HepG2 (cell line): ENCODE results near the gene MRFAP1L1. TPM values are rescaled to one million over a fixed set of nuclear protein-coding genes. Genes with fewer than 3 reads are reported as not detected.

Experiments used
- ATAC-seq: fragments of 200-7000 bp; cut with Tn5 transposase; 3 replicates; pipeline ENCODE4 v1.9.1; 2020; ENCODE audit warnings: mild to moderate bottlenecking, moderate library complexity
- BruUV-seq: library from RNA; stranded (reverse); fragments of 400-500 nt; replicated peaks from 2 replicates; lab custom pipeline; 2021; lab: Mats Ljungman, UMichigan
- CTCF ChIA-PET: fragments of 300-600 bp; formaldehyde crosslinking; extraction: SDS; loops from one replicate; lab custom pipeline; 2021; ENCODE audit warnings: low total read pairs, inconsistent platforms, low intra/inter-chr PET ratio; lab: Yijun Ruan, JAX
- POLR2A ChIA-PET: fragments of 350-600 bp; sonication (Branson Sonifier 250); formaldehyde crosslinking; loops from one replicate; lab custom pipeline; 2020; ENCODE audit warnings: antibody characterized with exemption, inconsistent platforms; lab: Yijun Ruan, JAX
- DNase-seq: peaks from one replicate; pipeline ENCODE4 v3.0.0-alpha.2; 2015; ENCODE audit warnings: low spot score
- FAIRE-seq: peaks from 3 replicates; lab custom pipeline; 2011; peaks lifted over from hg19 to GRCh38; lab: Jason Lieb, UNC
- H2AFZ ChIP-seq: one replicate; pipeline ENCODE4 v1.6.1; 2011; ENCODE audit warnings: low read length, inconsistent platforms
- H3K27ac ChIP-seq: fragments of 300-600 bp; 3 replicates; pipeline ENCODE4 v1.8.0; 2011; ENCODE audit warnings: mixed run types, mild to moderate bottlenecking, mixed read lengths, low read length, inconsistent platforms; ENCODE audit not compliant: insufficient read depth; ENCODE audit errors: extremely low read length
- H3K27me3 ChIP-seq, 2 experiments: fragments of 200-600 bp in 1 of 2; 2 replicates in 1 of 2; 3 replicates in 1 of 2; pipeline versions ENCODE4 v1.6.0 to v1.8.0; 2011; ENCODE audit warnings: low read length in 2 of 2, mild to moderate bottlenecking in 2 of 2, moderate library complexity in 2 of 2, inconsistent platforms in 1 of 2; ENCODE audit not compliant: insufficient read depth in 2 of 2, control insufficient read depth in 1 of 2
- H3K36me3 ChIP-seq, 2 experiments: fragments of 200-600 bp in 1 of 2; replicated peaks in 1 of 2; 2 replicates in 1 of 2; 3 replicates in 1 of 2; pipeline versions ENCODE4 v1.5.1 to v1.8.0; 2011; ENCODE audit warnings: low read length in 2 of 2, inconsistent platforms in 1 of 2; ENCODE audit not compliant: insufficient read depth in 2 of 2, control insufficient read depth in 1 of 2
- H3K4me1 ChIP-seq: 2 replicates; pipeline ENCODE4 v1.5.1; 2012; ENCODE audit warnings: low read length, inconsistent platforms; ENCODE audit not compliant: insufficient read depth
- H3K4me2 ChIP-seq: 2 replicates; pipeline ENCODE4 v1.6.0; 2011; ENCODE audit warnings: low read depth, low read length, inconsistent platforms
- H3K4me3 ChIP-seq, 3 experiments: fragments of 200-600 bp in 1 of 3; sonication (generic), shearing (Covaris generic) in 1 of 3; replicated peaks in 1 of 3; 2 replicates each; pipeline ENCODE4 v1.5.1; 2011 to 2016; ENCODE audit warnings: low read length in 3 of 3, inconsistent platforms in 2 of 3, low read depth in 2 of 3, mild to moderate bottlenecking in 2 of 3, control low read depth in 1 of 3, mixed read lengths in 1 of 3; ENCODE audit not compliant: insufficient read depth in 1 of 3
- H3K79me2 ChIP-seq: one replicate; pipeline ENCODE4 v1.6.1; 2011; ENCODE audit warnings: low read length, inconsistent platforms; ENCODE audit not compliant: insufficient read depth
- H3K9ac ChIP-seq: 2 replicates; pipeline ENCODE4 v1.6.0; 2011; ENCODE audit warnings: mild to moderate bottlenecking, low read depth, low read length, inconsistent platforms; ENCODE audit not compliant: insufficient read depth
- H3K9me3 ChIP-seq: 2 replicates; pipeline ENCODE4 v1.5.1; 2012; ENCODE audit warnings: mild to moderate bottlenecking, low read length
- H4K20me1 ChIP-seq: 2 replicates; pipeline ENCODE4 v1.6.0; 2011; ENCODE audit warnings: inconsistent platforms, mild to moderate bottlenecking, low read length, moderate library complexity; ENCODE audit not compliant: insufficient read depth
- CREB1 ChIP-seq, 2 experiments: fragments of 450-650 bp in 1 of 2; IDR thresholded peaks; 2 replicates each; pipeline ENCODE4 v1.6.1; 2016 to 2017; ENCODE audit warnings: control low read depth in 1 of 2, mild to moderate bottlenecking in 1 of 2, missing compliant biosample characterization in 1 of 2, missing genetic modification characterization in 1 of 2
- HBP1 ChIP-seq: IDR thresholded peaks from 2 replicates; pipeline ENCODE4 v1.6.1; 2016; ENCODE audit warnings: low read depth, control low read depth
- HDAC2 ChIP-seq: sonication (generic); formaldehyde crosslinking; IDR thresholded peaks from 2 replicates; pipeline ENCODE4 v1.4.0; 2020; ENCODE audit warnings: missing genetic modification reagents
- HNRNPLL ChIP-seq: fragments of 200-400 bp; formaldehyde crosslinking; IDR thresholded peaks from 2 replicates; pipeline ENCODE4 v1.6.1; 2017; ENCODE audit warnings: mild to moderate bottlenecking, low read depth, low read length; ENCODE audit not compliant: poor library complexity, severe bottlenecking
- IRF1 ChIP-seq: sonication (generic); formaldehyde crosslinking; IDR thresholded peaks from 2 replicates; pipeline ENCODE4 v1.4.0; 2020; ENCODE audit warnings: low read depth, mild to moderate bottlenecking, missing genetic modification reagents
- LCORL ChIP-seq, 2 experiments: fragments of 450-650 bp in 1 of 2; sonication (generic) in 1 of 2; formaldehyde crosslinking in 1 of 2; IDR thresholded peaks; 2 replicates each; pipeline versions ENCODE4 v1.5.0 to v1.6.1; 2017 to 2020; ENCODE audit warnings: antibody characterized with exemption in 1 of 2, missing genetic modification reagents in 1 of 2
- MATR3 ChIP-seq: sonication (generic); formaldehyde crosslinking; IDR thresholded peaks from 2 replicates; pipeline ENCODE4 v1.4.0; 2020; ENCODE audit warnings: missing genetic modification reagents
- MLX ChIP-seq: IDR thresholded peaks from 2 replicates; pipeline ENCODE4 v1.6.1; 2016
- MTERF4 ChIP-seq: sonication (generic); formaldehyde crosslinking; IDR thresholded peaks from 2 replicates; pipeline ENCODE4 v1.8.0; 2023; ENCODE audit warnings: mild to moderate bottlenecking, missing genetic modification reagents
- ZBTB7A ChIP-seq: sonication (generic); formaldehyde crosslinking; IDR thresholded peaks from 2 replicates; pipeline ENCODE4 v1.8.0; 2022; ENCODE audit warnings: mild to moderate bottlenecking, missing genetic modification reagents
- ZNF276 ChIP-seq: sonication (generic); formaldehyde crosslinking; IDR thresholded peaks from 2 replicates; pipeline ENCODE4 v1.4.0; 2020; ENCODE audit warnings: mild to moderate bottlenecking, low read depth, missing genetic modification reagents
- ZNF331 ChIP-seq: sonication (generic); formaldehyde crosslinking; IDR thresholded peaks from 2 replicates; pipeline ENCODE4 v1.4.0; 2020; ENCODE audit warnings: missing genetic modification reagents
- ZNF430 ChIP-seq: sonication (generic); formaldehyde crosslinking; IDR thresholded peaks from 2 replicates; pipeline ENCODE4 v1.9.0; 2021; ENCODE audit warnings: mild to moderate bottlenecking, missing genetic modification reagents
- ZNF773 ChIP-seq: sonication (generic); formaldehyde crosslinking; IDR thresholded peaks from 2 replicates; pipeline ENCODE4 v1.4.0; 2020; ENCODE audit warnings: missing genetic modification reagents, borderline replicate concordance
- WGBS: methylation state at CpG from one replicate; pipeline ENCODE4 v1.1.6; 2017; ENCODE audit warnings: low lambda C conversion rate; 5-methylcytosine and 5-hydroxymethylcytosine counted together
- in situ Hi-C: cut with HindIII; loops from 2 replicates; pipeline ENCODE4 v1.10.0; 2017; ENCODE audit warnings: low pct_unique_long_range_greater_than_20kb; ENCODE audit not compliant: extremely low pct_ligation_motif_present
- intact Hi-C: fragments of 100-400 bp; cut with micrococcal nuclease; formaldehyde crosslinking; loops from one replicate; pipeline ENCODE4 v1.10.0; 2022; ENCODE audit not compliant: unreplicated experiment
- polyA plus RNA-seq, 8 experiments: library from polyadenylated mRNA; depleted of rRNA in 3 of 8; stranded (reverse) in 7 of 8; unstranded in 1 of 8; fragments of >200 nt; fragmentation: Illumina TruSeq in 4 of 8; extraction: Trizol in 4 of 8; gene quantifications; 2 replicates each; pipeline versions ENCODE4 v1.2.1 to v1.2.3, GENCODE V29; 2011 to 2016; ENCODE audit warnings: low read depth in 4 of 8, missing spikeins in 1 of 8, mixed read lengths in 1 of 8; ENCODE audit not compliant: insufficient read depth in 1 of 8
- total RNA-seq, 5 experiments: library from RNA; depleted of rRNA; stranded (reverse); fragments of >200 nt; fragmentation: Illumina TruSeq; extraction: Trizol; gene quantifications; 2 replicates each; pipeline ENCODE4 v1.2.3, GENCODE V29; 2016; ENCODE audit warnings: low read depth in 1 of 5

The MRFAP1L1 gene
- total and polyA plus RNA-seq, 2 of the 13 experiments (the other 11 are each of a cell fraction or from before 2014, with no cell fraction given): 44.8 to 76.6 TPM

- peak within 1 kb of the TSS; percentile 79 for H3K27ac ChIP-seq
- 0 out of 2 replicates have a peak, but pooled peaks cover 8% of the 10 kb centered on the region for H4K20me1 ChIP-seq
- no peaks in the 10 kb centered on the region for H3K27me3 ChIP-seq
- intact Hi-C loops (no loop called here), in situ Hi-C loops (no loop called here)
- H3K4me1 ChIP-seq: peaks cover 45% of the 10 kb centered on the region
- peak within 1 kb of the TSS; percentile 99 for H3K4me2 ChIP-seq
- no peaks in the 10 kb centered on the region for H3K9me3 ChIP-seq
- FAIRE-seq (peak; percentile 80), ATAC-seq (peak; percentile 79), DNase-seq (peak; percentile 80)
- ChIA-PET CTCF (no interaction called here), POLR2A (interaction anchor here (0.6 to 4.0 kb wide), 22 partner anchors 9 to 318 kb away, joined by 3 to 23 read pairs (median 4); partner anchors contain the start of genes MRFAP1, S100P and TBC1D14)
- peaks cover 22% of the 10 kb centered on the region for H3K79me2 ChIP-seq
- no peaks in the 10 kb centered on the region for H3K36me3 ChIP-seq
- 1% methylated on average over 26 of the region's 109 CpGs for WGBS
- BruUV-seq: TSS peak; percentile 84
- peak within 1 kb of the TSS; percentile 91 for H3K9ac ChIP-seq
- peak within 1 kb of the TSS; percentile 83 to 93 (median 88) for H3K4me3 ChIP-seq
- peak within 1 kb of the TSS; percentile 98 for H2AFZ ChIP-seq
- TF ChIP-seq LCORL (IDR thresholded peaks at IDR 0.05) (no peak), LCORL (CRISPR knock-in tag; IDR thresholded peaks at IDR 0.05) (0 out of 2 replicates have a peak, but pooled peaks have one; percentile 21), IRF1 (CRISPR knock-in tag) (no peak), ZNF331 (CRISPR knock-in tag) (peak; percentile 31; the same call in 1 of the 2 replicates), ZNF430 (CRISPR knock-in tag) (peak; percentile 17; the same call in 1 of the 2 replicates), ZBTB7A (CRISPR knock-in tag) (peak; percentile 82; the same call in 1 of the 2 replicates), CREB1 (IDR thresholded peaks at IDR 0.05) (peak; percentile 47), CREB1 (CRISPR knock-in tag; IDR thresholded peaks at IDR 0.05) (no peak), MLX (CRISPR knock-in tag) (0 out of 2 replicates have a peak, but pooled peaks have one; percentile 64), HNRNPLL (peak; percentile 89), MATR3 (no peak), ZNF276 (peak; percentile 77; the same call in 1 of the 2 replicates), ZNF773 (CRISPR knock-in tag) (no peak), MTERF4 (CRISPR knock-in tag) (peak; percentile 82; the same call in 1 of the 2 replicates), HBP1 (peak; percentile 77; the same call in 1 of the 2 replicates), HDAC2 (peak; percentile 38; the same call in 1 of the 2 replicates)
Measured at GRCh38 chr4:6716018-6716911, 6.6 kb upstream of the MRFAP1L1 start, which contains the start of gene BLOC1S4. Gene BLOC1S4, plus strand, starts transcription at chr4:6716174. Its CDS starts 36 bp downstream, at chr4:6716210.
